H9 (cell line): ENCODE results near the gene HS6ST2. TPM values are rescaled to one million over a fixed set of nuclear protein-coding genes. Genes with fewer than 3 reads are reported as not detected.

Source experiments
- DNase-seq: peaks from one replicate; pipeline ENCODE4 v3.0.0-alpha.2; 2017
- H2AFZ ChIP-seq: one replicate; pipeline ENCODE4 v1.6.1; 2013; ENCODE audit warnings: mild to moderate bottlenecking, low read length, control low read depth, moderate library complexity
- H2AK5ac ChIP-seq: 2 replicates; pipeline ENCODE4 v1.6.1; 2013; ENCODE audit warnings: low read length, control low read depth, mixed read lengths; ENCODE audit not compliant: insufficient read length
- H2BK120ac ChIP-seq: one replicate; pipeline ENCODE4 v1.6.1; 2013; ENCODE audit warnings: low read depth, mild to moderate bottlenecking, low read length, control low read depth, inconsistent platforms; ENCODE audit not compliant: poor library complexity, severe bottlenecking
- H2BK12ac ChIP-seq: 2 replicates; pipeline ENCODE4 v1.6.1; 2013; ENCODE audit warnings: low read length, control low read depth, mixed read lengths, low read depth; ENCODE audit not compliant: insufficient read length
- H2BK15ac ChIP-seq: 2 replicates; pipeline ENCODE4 v1.6.1; 2013; ENCODE audit warnings: low read depth, low read length, control low read depth
- H2BK20ac ChIP-seq: one replicate; pipeline ENCODE4 v1.6.1; 2013; ENCODE audit warnings: low read depth, mild to moderate bottlenecking, low read length, control low read depth, inconsistent platforms; ENCODE audit not compliant: poor library complexity, severe bottlenecking
- H2BK5ac ChIP-seq: 2 replicates; pipeline ENCODE4 v1.6.1; 2013; ENCODE audit warnings: low read length, control low read depth, mixed read lengths; ENCODE audit not compliant: insufficient read length
- H3K14ac ChIP-seq: 2 replicates; pipeline ENCODE4 v1.6.1; 2013; ENCODE audit warnings: low read length, control low read depth; ENCODE audit not compliant: insufficient read depth
- H3K18ac ChIP-seq: 2 replicates; pipeline ENCODE4 v1.6.1; 2013; ENCODE audit warnings: low read depth, mild to moderate bottlenecking, mixed read lengths, low read length, control low read depth; ENCODE audit not compliant: insufficient read length
- H3K23ac ChIP-seq: 2 replicates; pipeline ENCODE4 v1.6.1; 2013; ENCODE audit warnings: low read length, control low read depth, mixed read lengths, low read depth; ENCODE audit not compliant: insufficient read length
- H3K23me2 ChIP-seq: 2 replicates; pipeline ENCODE4 v1.6.1; 2013; ENCODE audit warnings: low read depth, mild to moderate bottlenecking, mixed read lengths, low read length, control low read depth; ENCODE audit not compliant: insufficient read length, poor library complexity, severe bottlenecking
- H3K27ac ChIP-seq: 2 replicates; pipeline ENCODE4 v1.5.1; 2013; ENCODE audit warnings: low read length, control low read depth, mixed read lengths, low read depth; ENCODE audit not compliant: insufficient read length
- H3K27me3 ChIP-seq: 2 replicates; pipeline ENCODE4 v1.6.1; 2013; ENCODE audit warnings: low read length, control low read depth, inconsistent platforms; ENCODE audit not compliant: insufficient read depth
- H3K4ac ChIP-seq: 2 replicates; pipeline ENCODE4 v1.6.1; 2013; ENCODE audit warnings: low read depth, mild to moderate bottlenecking, control low read depth, inconsistent platforms, low read length, moderate library complexity
- H3K4me1 ChIP-seq: 2 replicates; pipeline ENCODE4 v1.6.1; 2013; ENCODE audit warnings: low read length, control low read depth, inconsistent platforms; ENCODE audit not compliant: insufficient read depth
- H3K4me2 ChIP-seq: 2 replicates; pipeline ENCODE4 v1.6.1; 2013; ENCODE audit warnings: low read length, control low read depth, mixed read lengths; ENCODE audit not compliant: insufficient read length, insufficient read depth
- H3K56ac ChIP-seq: 2 replicates; pipeline ENCODE4 v1.6.1; 2013; ENCODE audit warnings: low read depth, mild to moderate bottlenecking, mixed read lengths, low read length, control low read depth; ENCODE audit not compliant: insufficient read length
- H3K79me1 ChIP-seq: 2 replicates; pipeline ENCODE4 v1.6.1; 2013; ENCODE audit warnings: low read depth, mild to moderate bottlenecking, moderate library complexity, low read length, control low read depth, inconsistent platforms; ENCODE audit not compliant: insufficient read depth, poor library complexity, severe bottlenecking
- H3K79me2 ChIP-seq: 2 replicates; pipeline ENCODE4 v1.6.1; 2013; ENCODE audit warnings: low read length, control low read depth, inconsistent platforms; ENCODE audit not compliant: insufficient read depth
- H3K9ac ChIP-seq: 2 replicates; pipeline ENCODE4 v1.6.1; 2013; ENCODE audit warnings: low read length, control low read depth, mixed read lengths; ENCODE audit not compliant: insufficient read length; ENCODE audit errors: extremely low read depth
- H3K9me3 ChIP-seq: one replicate; pipeline ENCODE4 v1.6.1; 2013; ENCODE audit warnings: low read depth, low read length, inconsistent platforms; ENCODE audit not compliant: control insufficient read depth
- H3T11ph ChIP-seq: one replicate; pipeline ENCODE4 v1.6.1; 2013; ENCODE audit warnings: mild to moderate bottlenecking, low read length, control low read depth, inconsistent platforms
- H4K20me1 ChIP-seq: one replicate; pipeline ENCODE4 v1.6.1; 2013; ENCODE audit not compliant: control insufficient read depth, insufficient read length, insufficient read depth
- H4K5ac ChIP-seq: 2 replicates; pipeline ENCODE4 v1.6.1; 2013; ENCODE audit warnings: low read depth, mild to moderate bottlenecking, mixed read lengths, low read length, control low read depth; ENCODE audit not compliant: insufficient read length
- H4K8ac ChIP-seq: replicated peaks from 2 replicates; pipeline ENCODE4 v1.6.1; 2013; ENCODE audit warnings: low read length, control low read depth, mixed read lengths, low read depth; ENCODE audit not compliant: insufficient read length
- H4K91ac ChIP-seq: 2 replicates; pipeline ENCODE4 v1.6.1; 2013; ENCODE audit warnings: low read depth, mild to moderate bottlenecking, moderate library complexity, mixed read lengths, low read length, control low read depth; ENCODE audit not compliant: insufficient read length
- H3K27ac Mint-ChIP-seq, 3 experiments: 2 replicates in 2 of 3; 3 replicates in 1 of 3; pipeline ENCODE4 v1.8.0; 2020 to 2021; ENCODE audit warnings: mixed read lengths in 3 of 3, mild to moderate bottlenecking in 1 of 3, moderate library complexity in 1 of 3
- H3K27me3 Mint-ChIP-seq: 2 replicates; pipeline ENCODE4 v1.8.0; 2021; ENCODE audit warnings: low read depth, mild to moderate bottlenecking, moderate library complexity, mixed read lengths
- H3K36me3 Mint-ChIP-seq, 3 experiments: 2 replicates in 2 of 3; 3 replicates in 1 of 3; pipeline ENCODE4 v1.8.0; 2020 to 2021; ENCODE audit warnings: low read depth in 3 of 3, mixed read lengths in 3 of 3; ENCODE audit not compliant: insufficient read depth in 1 of 3
- H3K4me1 Mint-ChIP-seq, 2 experiments: 2 replicates each; pipeline ENCODE4 v1.8.0; 2020; ENCODE audit warnings: mixed read lengths in 2 of 2
- H3K4me3 Mint-ChIP-seq, 2 experiments: 2 replicates in 1 of 2; 3 replicates in 1 of 2; pipeline ENCODE4 v1.8.0; 2020 to 2021; ENCODE audit warnings: mild to moderate bottlenecking in 2 of 2, mixed read lengths in 2 of 2, moderate library complexity in 1 of 2
- H3K9me3 Mint-ChIP-seq, 2 experiments: 2 replicates in 1 of 2; 3 replicates in 1 of 2; pipeline ENCODE4 v1.8.0; 2020; ENCODE audit warnings: mild to moderate bottlenecking in 2 of 2, mixed read lengths in 2 of 2, moderate library complexity in 1 of 2
- WGBS: extraction: QIAGEN DNeasy Blood & Tissue Kit; methylation state at CpG from one replicate; pipeline ENCODE4 v1.1.7; 2013; ENCODE audit warnings: missing lambda C conversion rate, low lambda C conversion rate, mixed read lengths; ENCODE audit not compliant: insufficient read length; ENCODE audit errors: extremely low coverage; 5-methylcytosine and 5-hydroxymethylcytosine counted together
- total RNA-seq: library from RNA; stranded (reverse); gene quantifications from 2 replicates; pipeline ENCODE4 v1.2.1, GENCODE V29; 2021
- TF ChIP-seq, protein P1 (sequence below): fragments of 200-600 bp; sonication (generic); conservative IDR thresholded peaks from 3 replicates; pipeline ENCODE4 v1.8.0; 2021; ENCODE audit warnings: antibody characterized with exemption, mild to moderate bottlenecking

Gene HS6ST2
- total RNA-seq, 1 experiment from 2014 or later: 4.8 TPM

DNA sequence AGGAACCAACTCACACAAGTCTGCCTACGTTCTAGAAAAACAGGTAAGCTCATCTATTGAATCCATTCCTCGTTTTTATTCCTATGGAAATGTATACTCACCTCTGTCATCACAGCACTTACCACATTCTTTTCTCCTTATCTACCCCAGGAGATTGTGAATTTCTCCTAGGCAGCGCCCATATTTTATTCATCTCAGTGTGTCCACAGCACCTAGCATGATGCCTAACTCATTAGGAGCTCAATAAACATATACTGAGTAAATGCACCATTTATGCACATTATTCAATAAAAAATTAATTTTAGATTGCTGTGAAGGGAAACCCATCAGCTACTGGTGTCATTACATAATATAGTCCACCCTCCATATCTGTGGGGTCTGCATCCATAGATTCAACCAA is 363.4 kb downstream of the HS6ST2 start:
- H4K20me1 ChIP-seq: no peaks in the 10 kb centered on the region
- H3K4me1 ChIP-seq: no peaks in the 10 kb centered on the region
- no peak overlapping the region for H4K8ac ChIP-seq
- no peak overlapping the region for H2BK15ac ChIP-seq
- no peak for DNase-seq
- no peaks in the 10 kb centered on the region; a peak in 1 of 5 replicates for H3K9me3 Mint-ChIP-seq
- no peak overlapping the region for H2BK120ac ChIP-seq
- H2BK5ac ChIP-seq: no peak overlapping the region
- WGBS: no CpG with 5 or more reads among the region's 3 CpGs
- H3K23me2 ChIP-seq: no peaks in the 10 kb centered on the region
- H3K9me3 ChIP-seq: no peaks in the 10 kb centered on the region
- no peak overlapping the region for H4K5ac ChIP-seq
- no peaks in the 10 kb centered on the region for H3K79me1 ChIP-seq
- no peak overlapping the region for H3K27ac ChIP-seq
- H3K27me3 Mint-ChIP-seq: no peaks in the 10 kb centered on the region
- no peak overlapping the region for H3K4ac ChIP-seq
- no peak overlapping the region for H2BK20ac ChIP-seq
- no peak overlapping the region for H3K18ac ChIP-seq
- H2BK12ac ChIP-seq: no peak overlapping the region
- H3K56ac ChIP-seq: no peak overlapping the region
- H4K91ac ChIP-seq: no peak overlapping the region
- H3T11ph ChIP-seq: no peak overlapping the region
- H2AFZ ChIP-seq: no peak overlapping the region
- no peak overlapping the region for H2AK5ac ChIP-seq
- H3K4me1 Mint-ChIP-seq: 0 out of 4 replicates have a peak, but pooled peaks cover 0 to 5% of the 10 kb centered on the region in 2 experiments
- H3K4me3 Mint-ChIP-seq: no peak overlapping the region
- no peak overlapping the region for H3K23ac ChIP-seq
- H3K14ac ChIP-seq: no peak overlapping the region
- no peak overlapping the region for H3K4me2 ChIP-seq
- no peak overlapping the region for H3K9ac ChIP-seq
- H3K27ac Mint-ChIP-seq: no peak overlapping the region
- TF ChIP-seq, protein P1, sequence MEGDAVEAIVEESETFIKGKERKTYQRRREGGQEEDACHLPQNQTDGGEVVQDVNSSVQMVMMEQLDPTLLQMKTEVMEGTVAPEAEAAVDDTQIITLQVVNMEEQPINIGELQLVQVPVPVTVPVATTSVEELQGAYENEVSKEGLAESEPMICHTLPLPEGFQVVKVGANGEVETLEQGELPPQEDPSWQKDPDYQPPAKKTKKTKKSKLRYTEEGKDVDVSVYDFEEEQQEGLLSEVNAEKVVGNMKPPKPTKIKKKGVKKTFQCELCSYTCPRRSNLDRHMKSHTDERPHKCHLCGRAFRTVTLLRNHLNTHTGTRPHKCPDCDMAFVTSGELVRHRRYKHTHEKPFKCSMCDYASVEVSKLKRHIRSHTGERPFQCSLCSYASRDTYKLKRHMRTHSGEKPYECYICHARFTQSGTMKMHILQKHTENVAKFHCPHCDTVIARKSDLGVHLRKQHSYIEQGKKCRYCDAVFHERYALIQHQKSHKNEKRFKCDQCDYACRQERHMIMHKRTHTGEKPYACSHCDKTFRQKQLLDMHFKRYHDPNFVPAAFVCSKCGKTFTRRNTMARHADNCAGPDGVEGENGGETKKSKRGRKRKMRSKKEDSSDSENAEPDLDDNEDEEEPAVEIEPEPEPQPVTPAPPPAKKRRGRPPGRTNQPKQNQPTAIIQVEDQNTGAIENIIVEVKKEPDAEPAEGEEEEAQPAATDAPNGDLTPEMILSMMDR: no peak
- H3K79me2 ChIP-seq: no peaks in the 10 kb centered on the region
- no peaks in the 10 kb centered on the region for H3K27me3 ChIP-seq
- no peaks in the 10 kb centered on the region for H3K36me3 Mint-ChIP-seq
